HCT116 (cell line): ENCODE measurements around the gene EYA4. TPM values are rescaled to one million over a fixed set of nuclear protein-coding genes. Genes with fewer than 3 reads are reported as not detected.

Experiments used
- ATAC-seq: fragments of 200-7000 bp; cut with Tn5 transposase; 2 replicates; pipeline ENCODE4 v1.9.1; 2020; ENCODE audit warnings: mild to moderate bottlenecking, moderate library complexity
- BruUV-seq: library from RNA; stranded (reverse); fragments of 400-500 nt; replicated peaks from 2 replicates; lab custom pipeline; 2021; lab: Mats Ljungman, UMichigan
- CTCF ChIA-PET: fragments of 300-600 bp; sonication (Branson Sonifier 250); formaldehyde crosslinking; loops from one replicate; lab custom pipeline; 2021; ENCODE audit warnings: antibody characterized with exemption; lab: Charles Lee
- POLR2A ChIA-PET: fragments of 300-600, 350-600 bp; sonication (Branson Sonifier 250); formaldehyde crosslinking; loops from one replicate; lab custom pipeline; 2021; ENCODE audit warnings: antibody characterized with exemption; lab: Charles Lee
- RAD21 ChIA-PET, 2 experiments: fragments of 300-600 bp; sonication (Branson Sonifier 250); formaldehyde crosslinking; loops; one replicate each; lab custom pipeline; 2023; ENCODE audit warnings: low total read pairs in 2 of 2; ENCODE audit not compliant: uncharacterized antibody in 2 of 2, unreplicated experiment in 2 of 2, low non-redundant PET in 1 of 2; lab: Charles Lee
- DNase-seq: peaks from one replicate; pipeline ENCODE4 v3.0.0-alpha.2; 2010; ENCODE audit warnings: low read depth, low spot score
- H2AFZ ChIP-seq: fragments of 200-600 bp; shearing (Covaris generic), sonication (generic); 2 replicates; pipeline ENCODE4 v1.6.1; 2017; ENCODE audit warnings: low read depth, mixed run types, mixed read lengths, antibody characterized with exemption, low read length; ENCODE audit not compliant: poor library complexity, severe bottlenecking
- H3K27ac ChIP-seq: 2 replicates; pipeline ENCODE4 v1.5.1; 2012; ENCODE audit warnings: low read depth, low read length
- H3K27me3 ChIP-seq: fragments of 200-600 bp; sonication (generic); 2 replicates; pipeline ENCODE4 v1.6.1; 2016; ENCODE audit warnings: mixed run types, low read length, mixed read lengths; ENCODE audit not compliant: insufficient read depth
- H3K36me3 ChIP-seq, 2 experiments: fragments of 200-500 bp in 1 of 2; fragments of 200-600 bp in 1 of 2; sonication (Bioruptor generic) in 1 of 2; sonication (generic) in 1 of 2; 2 replicates each; pipeline versions ENCODE4 v1.5.1 to v1.6.1; 2014 to 2016; ENCODE audit warnings: low read length in 2 of 2, inconsistent platforms in 1 of 2, mixed read lengths in 1 of 2, mixed run types in 1 of 2; ENCODE audit not compliant: insufficient read depth in 2 of 2, control insufficient read depth in 1 of 2
- H3K4me1 ChIP-seq, 2 experiments: fragments of 200-600 bp in 1 of 2; sonication (generic) in 1 of 2; 2 replicates each; pipeline versions ENCODE4 v1.5.1 to v1.6.1; 2012 to 2017; ENCODE audit warnings: low read length in 2 of 2, inconsistent platforms in 1 of 2, mild to moderate bottlenecking in 1 of 2, mixed read lengths in 1 of 2, mixed run types in 1 of 2, moderate library complexity in 1 of 2; ENCODE audit not compliant: insufficient read depth in 2 of 2, control insufficient read depth in 1 of 2
- H3K4me2 ChIP-seq: fragments of 200-600 bp; sonication (generic); 2 replicates; pipeline ENCODE4 v1.6.1; 2017; ENCODE audit warnings: mixed run types, low read length, mixed read lengths
- H3K4me3 ChIP-seq, 2 experiments: fragments of 200-600 bp in 1 of 2; sonication (generic) in 1 of 2; replicated peaks in 1 of 2; 2 replicates each; pipeline ENCODE4 v1.5.1; 2011 to 2016; ENCODE audit warnings: low read length in 2 of 2, control low read depth in 1 of 2, low read depth in 1 of 2, mild to moderate bottlenecking in 1 of 2, mixed read lengths in 1 of 2, mixed run types in 1 of 2
- H3K79me2 ChIP-seq: fragments of 200-600 bp; sonication (generic); 2 replicates; pipeline ENCODE4 v1.6.1; 2017; ENCODE audit warnings: mild to moderate bottlenecking, mixed run types, low read length, moderate library complexity, mixed read lengths; ENCODE audit not compliant: insufficient read depth
- H3K9ac ChIP-seq: fragments of 200-600 bp; sonication (generic); 2 replicates; pipeline ENCODE4 v1.6.1; 2016; ENCODE audit warnings: low read length, mixed read lengths
- H3K9me2 ChIP-seq: fragments of 200-600 bp; sonication (generic), shearing (Covaris generic); 2 replicates; pipeline ENCODE4 v1.6.1; 2017; ENCODE audit warnings: mixed run types, mild to moderate bottlenecking, moderate library complexity; ENCODE audit not compliant: insufficient read depth
- H3K9me3 ChIP-seq, 2 experiments: fragments of 200-500 bp in 1 of 2; fragments of 200-600 bp in 1 of 2; sonication (Bioruptor generic) in 1 of 2; sonication (generic) in 1 of 2; 2 replicates each; pipeline ENCODE4 v1.6.1; 2014 to 2017; ENCODE audit warnings: low read length in 2 of 2, mixed read lengths in 2 of 2, inconsistent platforms in 1 of 2, low read depth in 1 of 2, mild to moderate bottlenecking in 1 of 2, mixed run types in 1 of 2, moderate library complexity in 1 of 2; ENCODE audit not compliant: control insufficient read depth in 1 of 2, insufficient read depth in 1 of 2
- H4K20me1 ChIP-seq: fragments of 200-600 bp; sonication (generic), shearing (Covaris generic); 2 replicates; pipeline ENCODE4 v1.6.1; 2017; ENCODE audit warnings: mixed run types, mild to moderate bottlenecking, moderate library complexity; ENCODE audit not compliant: insufficient read depth
- CBX3 ChIP-seq: IDR thresholded peaks from 2 replicates; pipeline ENCODE4 v1.6.1; 2012; ENCODE audit warnings: low read depth
- CEBPB ChIP-seq: IDR thresholded peaks from 2 replicates; pipeline ENCODE4 v1.6.1; 2012; ENCODE audit warnings: low read depth
- FOSL1 ChIP-seq: IDR thresholded peaks from 2 replicates; pipeline ENCODE4 v1.6.1; 2012; ENCODE audit warnings: low read depth
- RAD21 ChIP-seq: IDR thresholded peaks from 2 replicates; pipeline ENCODE4 v1.6.1; 2012; ENCODE audit warnings: low read depth, mild to moderate bottlenecking
- REST ChIP-seq: IDR thresholded peaks from 2 replicates; pipeline ENCODE4 v1.6.1; 2012; ENCODE audit warnings: low read depth
- SIN3A ChIP-seq: IDR thresholded peaks from 2 replicates; pipeline ENCODE4 v1.6.1; 2012; ENCODE audit warnings: low read depth
- SP1 ChIP-seq: IDR thresholded peaks from 2 replicates; pipeline ENCODE4 v1.6.1; 2012; ENCODE audit warnings: low read depth
- YY1 ChIP-seq: IDR thresholded peaks from 2 replicates; pipeline ENCODE4 v1.6.1; 2011; ENCODE audit warnings: low read length, low read depth, moderate library complexity, mild to moderate bottlenecking; ENCODE audit not compliant: insufficient replicate concordance; ENCODE audit errors: extremely low read depth
- ZBTB33 ChIP-seq: IDR thresholded peaks from 2 replicates; pipeline ENCODE4 v1.6.1; 2011; ENCODE audit warnings: mild to moderate bottlenecking, low read length, moderate library complexity; ENCODE audit not compliant: insufficient replicate concordance; ENCODE audit errors: extremely low read depth
- ZNF274 ChIP-seq: fragments of 200-500 bp; sonication (Bioruptor generic); IDR thresholded peaks from 2 replicates; pipeline ENCODE4 v1.6.1; 2014; ENCODE audit warnings: mild to moderate bottlenecking, low read depth, low read length, inconsistent platforms
- intact Hi-C: fragments of 100-400 bp; cut with micrococcal nuclease; formaldehyde crosslinking; loops from 2 replicates; pipeline ENCODE4 v1.10.0; 2022
- total RNA-seq: library from RNA; stranded (reverse); gene quantifications from one replicate; pipeline ENCODE4 v1.2.1, GENCODE V29; 2021; ENCODE audit not compliant: unreplicated experiment
- TF ChIP-seq, protein P1 (sequence below): IDR thresholded peaks from 2 replicates; pipeline ENCODE4 v1.6.1; 2012

The EYA4 gene
- total RNA-seq, 1 experiment from 2014 or later = not detected

- intact Hi-C loops = no loop called here
- BruUV-seq = no TSS peak
These were observed 237.5 kb downstream of the EYA4 start for GRCh38 chr6:133478673-133479072.

More at GRCh38 chr6:133478673-133479072, 237.5 kb downstream of the EYA4 start:
- no peaks in the 10 kb centered on the region for H3K36me3 ChIP-seq
- DNase-seq = no peak
- H4K20me1 ChIP-seq = no peaks in the 10 kb centered on the region; the same call in 1 of the 2 replicates
- no peak overlapping the region for H2AFZ ChIP-seq
- POLR2A ChIA-PET = no interaction called here
- no peaks in the 10 kb centered on the region for H3K27me3 ChIP-seq
- H3K79me2 ChIP-seq = no peaks in the 10 kb centered on the region
- no peak overlapping the region for H3K4me3 ChIP-seq
- RAD21 ChIA-PET = no interaction called here
- H3K9ac ChIP-seq = no peak overlapping the region
- no peak for TF ChIP-seq SP1
- TF ChIP-seq CBX3 = no peak
- TF ChIP-seq, protein P1, sequence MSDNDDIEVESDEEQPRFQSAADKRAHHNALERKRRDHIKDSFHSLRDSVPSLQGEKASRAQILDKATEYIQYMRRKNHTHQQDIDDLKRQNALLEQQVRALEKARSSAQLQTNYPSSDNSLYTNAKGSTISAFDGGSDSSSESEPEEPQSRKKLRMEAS = no peak
- TF ChIP-seq CEBPB = no peak
- TF ChIP-seq ZNF274 = no peak
- TF ChIP-seq YY1 = no peak
- TF ChIP-seq ZBTB33 = no peak
- TF ChIP-seq FOSL1 = no peak
- TF ChIP-seq RAD21 = no peak
- no peak for TF ChIP-seq REST
- TF ChIP-seq SIN3A = no peak
- TF ChIP-seq, all 23 proteins: peak for 0
- no peak for ATAC-seq
- H3K4me2 ChIP-seq = no peak overlapping the region
- H3K4me1 ChIP-seq = no peaks in the 10 kb centered on the region
- H3K9me2 ChIP-seq = no peaks in the 10 kb centered on the region
- no peaks in the 10 kb centered on the region for H3K9me3 ChIP-seq
- CTCF ChIA-PET = no interaction called here
- no peak overlapping the region for H3K27ac ChIP-seq
